HAP-1 (cell line): Measurements from ENCODE around the gene TMIGD3.

Source experiments
- DNase-seq, 2 experiments: peaks; one replicate each; pipeline ENCODE4 v3.0.0-alpha.2; 2016 to 2020; ENCODE audit warnings: low spot score in 2 of 2
- H3K27me3 ChIP-seq: fragments of 250-450 bp; sonication (Bioruptor Pico); 2 replicates; pipeline ENCODE4 v1.5.1; 2020; ENCODE audit warnings: low read depth, mild to moderate bottlenecking, moderate library complexity
- H3K36me3 ChIP-seq: fragments of 250-450 bp; sonication (Bioruptor Pico); replicated peaks from 2 replicates; pipeline ENCODE4 v1.5.1; 2020; ENCODE audit warnings: mild to moderate bottlenecking
- H3K4me1 ChIP-seq: fragments of 250-450 bp; sonication (Bioruptor Pico); 2 replicates; pipeline ENCODE4 v1.5.1; 2020; ENCODE audit warnings: mild to moderate bottlenecking
- H3K4me3 ChIP-seq: fragments of 250-450 bp; sonication (Bioruptor Pico); 2 replicates; pipeline ENCODE4 v1.5.1; 2020; ENCODE audit warnings: mild to moderate bottlenecking, moderate library complexity
- H3K9me3 ChIP-seq: fragments of 250-450 bp; sonication (Bioruptor Pico); 2 replicates; pipeline ENCODE4 v1.5.1; 2020; ENCODE audit warnings: mild to moderate bottlenecking, moderate library complexity
- in situ Hi-C: fragments of 300-500 bp; cut with MboI; formaldehyde crosslinking; loops from 3 replicates; pipeline ENCODE4 v1.14.3; 2020; ENCODE audit warnings: low sequenced_read_pairs, inconsistent platforms, mixed read lengths

The TMIGD3 gene

DNA sequence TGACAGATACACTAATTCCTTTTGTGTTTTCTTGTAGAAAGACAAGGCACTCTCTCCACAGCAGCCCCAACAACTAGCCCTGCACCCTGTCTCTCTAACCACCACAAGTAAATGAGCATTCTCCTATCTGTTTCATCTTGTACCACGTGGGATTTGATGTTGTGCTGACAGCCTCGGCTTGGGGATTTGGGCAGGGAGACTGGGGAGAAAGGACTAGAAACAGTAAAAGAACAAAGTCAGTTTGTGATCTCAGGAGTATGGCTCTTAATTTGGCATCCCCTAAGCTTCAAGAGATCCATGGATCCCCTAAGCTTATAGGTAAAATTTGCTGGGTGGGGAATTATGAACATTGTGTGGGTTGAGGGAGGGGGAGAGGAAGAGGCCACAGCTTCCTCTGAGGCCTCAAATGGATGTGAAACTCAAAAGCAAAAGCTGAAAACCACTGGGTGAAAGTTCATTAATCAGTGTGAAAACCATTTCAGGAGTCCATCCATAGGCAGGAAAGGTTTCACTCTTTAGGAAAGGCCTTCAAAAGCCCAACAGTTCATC, 26.6 kb downstream of the TMIGD3 start:
- in situ Hi-C loops: no loop called here
- no peaks in the 10 kb centered on the region; the same call in 1 of the 2 replicates for H3K4me1 ChIP-seq
- H3K36me3 ChIP-seq: no peaks in the 10 kb centered on the region

DNA sequence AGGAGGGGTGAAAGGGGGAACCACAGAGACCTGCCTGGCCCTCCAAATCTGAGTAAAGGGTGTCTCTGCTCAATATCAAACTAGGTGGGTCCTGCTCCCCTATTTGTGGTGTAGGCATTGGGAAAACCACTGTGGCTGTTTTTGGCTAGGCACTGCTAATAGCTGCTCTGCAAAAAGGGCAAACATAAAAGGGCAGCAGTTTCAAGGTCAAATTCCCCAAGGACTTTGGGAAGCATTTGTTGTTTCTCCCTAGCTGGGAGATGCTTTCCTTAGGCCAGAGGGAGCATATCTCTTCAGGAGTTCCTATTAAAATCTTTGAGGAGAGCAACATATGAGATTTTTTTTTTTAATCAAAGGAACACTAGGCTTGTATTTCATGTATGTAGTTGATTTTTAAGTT, 27.2 kb downstream of the TMIGD3 start:
- no peak for DNase-seq
- no peaks in the 10 kb centered on the region; the same call in 1 of the 2 replicates for H3K36me3 ChIP-seq
- no peaks in the 10 kb centered on the region for H3K9me3 ChIP-seq
- H3K4me1 ChIP-seq: no peaks in the 10 kb centered on the region; the same call in 1 of the 2 replicates
- H3K27me3 ChIP-seq: no peaks in the 10 kb centered on the region
- in situ Hi-C loops: no loop called here
- H3K4me3 ChIP-seq: no peak overlapping the region

More for the DNA sequence above, 26.6 kb downstream of the TMIGD3 start:
- Histone ChIP-seq H3K9me3 (no peaks in the 10 kb centered on the region), H3K4me3 (no peak overlapping the region), H3K27me3 (0 out of 2 replicates have a peak, but pooled peaks cover 1% of the 10 kb centered on the region)
- DNase-seq: no peak

DNA sequence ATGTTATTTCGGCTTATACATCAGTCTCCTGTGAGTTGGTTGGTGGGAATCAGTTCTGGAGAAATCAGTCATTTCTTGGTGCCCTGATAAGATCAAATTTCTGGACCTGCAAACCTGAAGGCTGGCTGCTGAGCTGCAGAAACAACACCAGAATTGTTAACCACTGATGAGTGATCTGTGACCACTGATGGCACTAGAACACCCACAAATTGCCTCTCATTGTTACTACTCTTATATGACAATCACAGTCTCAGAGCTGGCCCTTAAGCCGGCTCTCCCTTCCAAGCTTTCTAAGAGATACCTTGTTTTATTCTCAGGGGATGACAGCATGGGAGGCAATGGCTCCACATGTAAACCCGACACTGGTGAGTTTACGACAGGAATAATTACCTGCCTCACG, 27.7 kb downstream of the TMIGD3 start:
- no peaks in the 10 kb centered on the region for H3K9me3 ChIP-seq
- H3K4me3 ChIP-seq: no peak overlapping the region
- no peaks in the 10 kb centered on the region; the same call in 1 of the 2 replicates for H3K4me1 ChIP-seq
- in situ Hi-C loops: no loop called here
- no peaks in the 10 kb centered on the region for H3K27me3 ChIP-seq
- H3K36me3 ChIP-seq: no peaks in the 10 kb centered on the region; the same call in 1 of the 2 replicates
- DNase-seq: no peak

DNA sequence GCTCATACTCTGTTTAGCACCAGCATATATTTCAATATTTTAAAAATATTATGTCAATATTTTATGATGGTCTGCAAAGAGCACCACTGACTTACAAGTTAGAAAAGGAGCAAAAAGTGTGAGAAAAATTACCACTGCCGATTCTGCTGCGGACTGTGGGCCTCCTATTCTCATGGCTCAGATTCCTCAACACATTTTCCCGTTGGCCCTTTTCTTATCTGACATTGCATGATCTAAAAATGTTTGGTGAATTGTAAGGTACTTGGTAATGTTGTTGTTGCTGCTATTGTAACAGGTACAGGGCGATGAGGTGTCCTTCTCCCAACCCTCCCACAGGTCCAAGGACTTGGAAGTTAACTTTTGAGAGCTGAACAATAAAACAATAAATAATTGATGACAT, 28.9 kb downstream of the TMIGD3 start:
- in situ Hi-C loops: no loop called here
- DNase-seq: no peak
- H3K27me3 ChIP-seq: no peaks in the 10 kb centered on the region
- H3K4me3 ChIP-seq: no peak overlapping the region
- no peaks in the 10 kb centered on the region; the same call in 1 of the 2 replicates for H3K4me1 ChIP-seq
- no peaks in the 10 kb centered on the region; the same call in 1 of the 2 replicates for H3K36me3 ChIP-seq
- no peaks in the 10 kb centered on the region for H3K9me3 ChIP-seq

DNA sequence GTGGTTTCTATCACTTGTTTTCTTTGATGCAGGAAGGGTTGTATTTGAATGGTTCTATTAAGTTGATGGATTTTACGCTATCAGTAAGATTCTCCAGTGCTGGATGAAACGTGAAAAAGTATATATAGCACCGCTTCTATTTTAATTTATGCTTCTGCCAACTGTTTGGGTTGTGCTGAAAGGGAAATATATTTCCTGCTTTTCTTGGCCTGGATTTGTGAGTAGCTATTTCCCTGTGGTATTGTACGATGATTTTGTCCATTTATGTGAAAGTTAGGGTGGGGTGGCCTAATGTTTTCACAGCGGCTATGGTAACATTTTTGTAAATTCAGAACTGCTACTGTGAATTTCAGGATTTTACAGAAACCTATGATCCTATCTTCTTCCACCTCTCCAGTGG, 29.3 kb downstream of the TMIGD3 start:
- no peaks in the 10 kb centered on the region for H3K9me3 ChIP-seq
- no peak for DNase-seq
- in situ Hi-C loops: no loop called here
- no peak overlapping the region for H3K4me3 ChIP-seq
- no peaks in the 10 kb centered on the region; the same call in 1 of the 2 replicates for H3K36me3 ChIP-seq
- H3K4me1 ChIP-seq: no peaks in the 10 kb centered on the region; the same call in 1 of the 2 replicates
- no peaks in the 10 kb centered on the region for H3K27me3 ChIP-seq

DNA sequence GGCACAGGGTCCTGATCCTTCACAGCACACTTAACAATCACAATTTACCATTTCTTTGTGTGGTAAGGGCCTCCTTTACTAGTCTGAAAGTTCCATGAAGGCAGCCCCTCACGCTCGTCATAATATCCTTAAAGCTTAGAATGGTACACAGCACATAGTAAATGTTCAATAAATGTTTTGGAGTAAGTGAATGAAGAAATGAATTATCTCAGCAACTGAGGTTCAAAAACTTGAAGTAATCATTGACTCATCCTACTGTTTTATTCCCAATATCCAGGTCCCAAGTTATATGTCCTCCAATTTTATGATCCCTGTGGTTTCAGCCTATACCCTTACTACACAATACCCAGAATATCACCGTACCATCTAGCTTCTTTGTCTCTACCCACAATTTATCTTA, 31.9 kb downstream of the TMIGD3 start:
- H3K4me1 ChIP-seq: no peaks in the 10 kb centered on the region; the same call in 1 of the 2 replicates

DNA sequence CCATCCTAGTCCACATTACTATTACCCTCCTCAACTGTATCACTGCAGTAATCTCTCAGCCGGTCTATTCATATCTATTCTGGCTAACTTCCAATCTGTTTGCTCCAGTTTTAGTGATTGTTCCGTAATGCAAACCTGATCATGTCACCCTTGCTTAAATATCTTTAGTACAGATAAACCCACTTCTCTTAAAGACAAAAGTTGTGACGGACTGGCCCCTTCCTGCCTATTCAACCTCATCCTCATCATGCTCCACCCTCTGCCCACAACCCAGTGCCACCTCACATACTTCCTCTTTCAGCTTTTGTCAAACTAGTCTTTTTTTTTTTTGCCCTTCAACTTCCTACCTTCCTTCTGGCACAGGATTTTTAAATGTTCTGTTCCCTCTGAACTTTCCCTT, 32.4 kb downstream of the TMIGD3 start:
- H3K4me3 ChIP-seq: no peak overlapping the region
- no peak for DNase-seq
- in situ Hi-C loops: no loop called here
- no peaks in the 10 kb centered on the region; the same call in 1 of the 2 replicates for H3K36me3 ChIP-seq
- H3K27me3 ChIP-seq: no peaks in the 10 kb centered on the region
- H3K4me1 ChIP-seq: no peaks in the 10 kb centered on the region; the same call in 1 of the 2 replicates
- no peaks in the 10 kb centered on the region for H3K9me3 ChIP-seq

More for the DNA sequence above, 31.9 kb downstream of the TMIGD3 start:
- Histone ChIP-seq H3K4me3 (no peak overlapping the region), H3K9me3 (no peaks in the 10 kb centered on the region), H3K27me3 (no peaks in the 10 kb centered on the region), H3K36me3 (no peaks in the 10 kb centered on the region; the same call in 1 of the 2 replicates)
- in situ Hi-C loops: no loop called here
- no peak for DNase-seq

DNA sequence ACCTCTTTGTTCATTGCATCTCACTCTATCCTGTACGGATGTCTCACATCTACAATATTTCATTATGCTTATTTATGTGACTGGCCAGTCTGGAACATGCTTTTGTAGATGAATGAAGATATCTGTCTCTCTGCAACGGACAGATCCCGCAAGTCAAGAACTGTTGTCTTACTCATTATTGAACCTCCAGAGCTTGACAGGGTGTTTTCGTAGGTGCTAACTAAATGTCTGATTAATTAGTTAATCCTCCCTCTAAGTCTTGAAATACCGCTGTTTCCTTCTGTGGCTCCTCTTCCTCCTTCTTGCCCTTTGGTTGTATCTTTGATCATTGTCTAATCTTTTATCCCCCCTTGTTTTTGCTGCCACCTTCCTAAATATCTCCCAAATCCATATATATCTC, 32.8 kb downstream of the TMIGD3 start:
- Histone ChIP-seq H3K36me3 (no peaks in the 10 kb centered on the region; the same call in 1 of the 2 replicates), H3K9me3 (no peaks in the 10 kb centered on the region), H3K4me1 (no peaks in the 10 kb centered on the region; the same call in 1 of the 2 replicates), H3K4me3 (no peak overlapping the region), H3K27me3 (no peaks in the 10 kb centered on the region)
- no peak for DNase-seq
- in situ Hi-C loops: no loop called here

DNA sequence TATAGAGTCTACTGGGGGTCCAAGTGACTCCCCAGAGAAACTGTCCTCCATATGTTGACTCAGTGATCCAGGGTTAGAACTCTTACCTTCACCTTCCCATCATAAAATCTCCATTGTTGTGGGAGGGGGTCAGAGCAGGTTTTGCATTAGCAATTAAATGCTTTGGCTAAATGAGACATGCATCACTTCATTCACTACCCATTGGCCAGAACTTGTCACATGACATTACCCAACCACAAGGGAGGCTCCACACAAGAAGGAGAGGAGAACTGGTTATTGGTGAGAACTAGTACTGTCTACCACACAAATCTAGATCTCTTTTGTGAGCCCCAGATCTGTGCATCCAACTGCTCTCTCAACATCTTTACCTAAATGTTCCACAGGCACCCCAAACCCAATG, 33.9 kb downstream of the TMIGD3 start:
- Histone ChIP-seq H3K9me3 (no peaks in the 10 kb centered on the region), H3K27me3 (no peaks in the 10 kb centered on the region), H3K36me3 (no peaks in the 10 kb centered on the region; the same call in 1 of the 2 replicates), H3K4me1 (no peaks in the 10 kb centered on the region; the same call in 1 of the 2 replicates), H3K4me3 (no peak overlapping the region)
- in situ Hi-C loops: no loop called here
- DNase-seq: no peak

DNA sequence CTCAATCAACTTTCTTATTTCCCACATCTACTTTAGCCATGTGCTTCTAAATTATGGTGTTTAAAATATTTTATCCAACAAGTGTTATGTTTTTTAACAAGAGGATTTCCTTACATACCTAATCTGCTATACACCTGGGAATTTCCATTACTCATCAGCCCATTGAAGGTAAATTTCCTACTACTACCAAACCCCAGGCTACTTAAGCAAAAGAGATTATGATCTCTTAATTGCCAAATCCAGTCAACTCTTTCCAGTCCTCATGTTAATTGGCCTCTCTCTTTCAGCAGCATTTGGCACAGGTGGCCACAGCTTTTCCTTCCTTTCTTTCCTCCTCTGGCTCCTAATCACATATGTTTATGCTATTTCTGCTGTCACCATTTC, 34.7 kb downstream of the TMIGD3 start:
- no peak for DNase-seq
- no peaks in the 10 kb centered on the region for H3K9me3 ChIP-seq
- H3K4me1 ChIP-seq: no peaks in the 10 kb centered on the region; the same call in 1 of the 2 replicates
- H3K27me3 ChIP-seq: no peaks in the 10 kb centered on the region
- no peaks in the 10 kb centered on the region; the same call in 1 of the 2 replicates for H3K36me3 ChIP-seq
- no peak overlapping the region for H3K4me3 ChIP-seq
- in situ Hi-C loops: no loop called here

DNA sequence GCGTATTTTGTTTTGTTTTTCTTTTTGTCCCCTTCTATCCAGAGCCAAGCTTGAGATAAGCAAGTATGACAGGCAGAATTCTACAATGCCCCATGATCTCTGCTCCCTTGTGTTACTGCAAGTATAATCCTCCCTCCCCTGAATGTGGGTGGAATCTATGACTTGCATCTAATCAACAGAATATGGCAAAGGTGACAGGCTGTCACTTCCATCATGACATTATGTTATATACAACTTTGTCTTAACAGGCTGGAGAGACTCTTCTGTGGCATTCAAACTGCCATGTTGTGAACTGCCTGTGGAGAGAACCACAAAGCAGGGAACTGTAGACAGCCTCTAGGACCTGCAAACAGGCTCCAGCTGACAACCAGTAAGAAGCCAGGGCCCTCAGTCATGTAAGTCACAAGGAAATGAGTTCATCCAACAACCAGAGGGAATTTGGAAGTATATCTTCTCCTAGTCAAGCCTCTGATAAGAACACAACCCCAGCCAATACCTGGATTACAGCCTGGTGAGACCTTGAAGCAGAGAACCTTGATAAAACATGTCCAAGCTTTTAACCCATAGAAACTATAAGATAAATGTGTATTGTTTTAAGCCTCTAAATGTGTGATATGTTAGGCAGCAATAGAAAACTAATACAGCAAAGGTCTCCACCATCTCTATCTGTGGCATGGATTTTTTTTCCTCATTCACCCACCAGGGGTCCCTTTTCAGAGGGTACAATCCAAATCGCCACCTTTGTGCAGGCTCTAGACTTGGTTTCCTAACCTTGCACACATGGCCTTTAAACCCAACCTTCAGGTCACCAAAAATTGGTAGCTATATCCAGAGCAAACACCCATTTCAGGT, 35.3 kb downstream of the TMIGD3 start:
- no peaks in the 10 kb centered on the region; the same call in 1 of the 2 replicates for H3K36me3 ChIP-seq
- no peak for DNase-seq
- H3K27me3 ChIP-seq: no peaks in the 10 kb centered on the region
- H3K4me3 ChIP-seq: no peak overlapping the region
- in situ Hi-C loops: no loop called here
- no peaks in the 10 kb centered on the region for H3K9me3 ChIP-seq
- no peaks in the 10 kb centered on the region; the same call in 1 of the 2 replicates for H3K4me1 ChIP-seq

DNA sequence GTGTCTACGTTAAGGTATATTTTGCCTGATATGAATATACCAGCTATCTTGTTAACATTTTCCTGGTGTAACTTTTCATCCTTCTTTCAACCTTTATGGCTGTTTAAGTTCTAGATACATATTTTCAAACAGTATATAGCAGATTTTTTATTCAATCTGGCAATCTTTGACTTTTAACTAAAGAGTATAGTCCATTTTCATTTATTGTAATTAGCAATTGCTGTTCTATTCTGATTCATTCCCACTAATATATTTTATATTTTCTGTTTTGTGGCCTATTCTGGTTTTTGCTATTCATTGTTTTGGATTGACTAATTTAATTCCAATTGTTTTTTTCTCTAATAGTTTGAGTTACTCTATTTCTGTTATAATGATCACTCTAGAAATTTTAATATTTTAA, 37.0 kb downstream of the TMIGD3 start:
- Histone ChIP-seq H3K4me3 (no peak overlapping the region), H3K27me3 (no peaks in the 10 kb centered on the region), H3K4me1 (no peaks in the 10 kb centered on the region), H3K36me3 (peaks cover 5% of the 10 kb centered on the region), H3K9me3 (no peaks in the 10 kb centered on the region)
- in situ Hi-C loops: no loop called here
- DNase-seq: no peak

DNA sequence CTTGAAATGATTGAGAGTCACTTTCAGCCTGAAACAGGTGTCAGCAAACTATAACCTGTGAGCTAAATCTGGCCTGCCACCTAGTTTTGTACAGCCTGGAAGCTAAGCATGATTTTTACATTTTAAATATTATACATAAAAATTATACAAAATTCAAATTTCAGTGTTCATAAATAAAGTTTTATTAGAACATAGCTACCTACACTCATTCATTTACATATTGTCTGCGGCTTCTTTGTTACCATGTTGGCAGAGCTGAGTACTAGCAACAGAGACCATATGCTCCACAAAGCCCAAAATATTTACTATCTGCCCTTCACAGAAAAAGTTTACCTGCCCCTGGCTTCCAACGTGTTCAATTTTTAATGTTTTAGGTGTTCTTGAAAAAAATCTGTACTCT, 37.7 kb downstream of the TMIGD3 start:
- H3K36me3 ChIP-seq: peaks cover 12% of the 10 kb centered on the region
- no peaks in the 10 kb centered on the region for H3K4me1 ChIP-seq
- H3K9me3 ChIP-seq: no peaks in the 10 kb centered on the region
- no peaks in the 10 kb centered on the region for H3K27me3 ChIP-seq
- no peak for DNase-seq
- H3K4me3 ChIP-seq: no peak overlapping the region
- in situ Hi-C loops: no loop called here

DNA sequence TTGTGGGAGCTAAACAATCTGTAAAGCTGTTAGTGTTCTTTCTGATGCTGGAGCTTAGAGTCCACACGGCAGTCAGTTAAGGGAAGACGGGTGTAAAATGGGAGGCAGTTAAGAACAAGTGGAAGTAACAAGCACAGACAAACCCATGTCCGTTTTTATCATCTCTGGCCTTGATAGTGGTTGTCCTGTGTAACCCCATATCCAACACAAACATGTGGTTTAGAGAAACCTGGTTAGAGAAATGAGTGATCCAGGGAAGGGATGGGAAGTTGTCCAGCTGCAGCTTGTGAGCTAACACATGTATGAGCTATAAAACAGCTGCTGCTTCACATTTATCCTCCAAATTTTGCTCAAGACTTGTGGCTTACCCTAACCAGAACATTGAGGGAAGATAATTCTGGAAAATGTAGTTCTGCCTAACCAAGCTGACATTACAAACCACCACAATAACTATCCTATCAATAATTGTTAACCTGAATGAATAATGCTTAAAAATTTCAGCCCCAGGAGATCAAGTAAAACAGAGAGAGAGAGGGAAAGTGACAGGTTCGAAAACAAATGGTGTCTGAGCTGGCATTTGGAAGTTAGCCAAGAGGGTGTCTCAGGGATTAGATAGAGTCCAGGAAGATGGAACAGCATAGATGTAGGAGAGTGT, 40.3 kb downstream of the TMIGD3 start:
- H3K4me1 ChIP-seq: no peaks in the 10 kb centered on the region
- DNase-seq: no peak
- in situ Hi-C loops: no loop called here
- H3K9me3 ChIP-seq: no peaks in the 10 kb centered on the region
- no peak overlapping the region for H3K4me3 ChIP-seq
- peaks cover 36% of the 10 kb centered on the region for H3K36me3 ChIP-seq
- no peaks in the 10 kb centered on the region for H3K27me3 ChIP-seq
